NCI-H2227 (cell line): Measurements from ENCODE around the gene CCDC87.
A peak's percentile ranks its signal among the peaks of the same experiment; 100 is the strongest.
"Not testable (repeated sequence)": the region's sequence is repeated elsewhere in the genome, so short reads cannot be mapped to it uniquely, and the experiment has no call there.

Experiments
- DNase-seq: peaks from one replicate; lab custom pipeline; 2025; ENCODE audit not compliant: unreplicated experiment; lab: John Stamatoyannopoulos, UW

The CCDC87 gene, protein sequence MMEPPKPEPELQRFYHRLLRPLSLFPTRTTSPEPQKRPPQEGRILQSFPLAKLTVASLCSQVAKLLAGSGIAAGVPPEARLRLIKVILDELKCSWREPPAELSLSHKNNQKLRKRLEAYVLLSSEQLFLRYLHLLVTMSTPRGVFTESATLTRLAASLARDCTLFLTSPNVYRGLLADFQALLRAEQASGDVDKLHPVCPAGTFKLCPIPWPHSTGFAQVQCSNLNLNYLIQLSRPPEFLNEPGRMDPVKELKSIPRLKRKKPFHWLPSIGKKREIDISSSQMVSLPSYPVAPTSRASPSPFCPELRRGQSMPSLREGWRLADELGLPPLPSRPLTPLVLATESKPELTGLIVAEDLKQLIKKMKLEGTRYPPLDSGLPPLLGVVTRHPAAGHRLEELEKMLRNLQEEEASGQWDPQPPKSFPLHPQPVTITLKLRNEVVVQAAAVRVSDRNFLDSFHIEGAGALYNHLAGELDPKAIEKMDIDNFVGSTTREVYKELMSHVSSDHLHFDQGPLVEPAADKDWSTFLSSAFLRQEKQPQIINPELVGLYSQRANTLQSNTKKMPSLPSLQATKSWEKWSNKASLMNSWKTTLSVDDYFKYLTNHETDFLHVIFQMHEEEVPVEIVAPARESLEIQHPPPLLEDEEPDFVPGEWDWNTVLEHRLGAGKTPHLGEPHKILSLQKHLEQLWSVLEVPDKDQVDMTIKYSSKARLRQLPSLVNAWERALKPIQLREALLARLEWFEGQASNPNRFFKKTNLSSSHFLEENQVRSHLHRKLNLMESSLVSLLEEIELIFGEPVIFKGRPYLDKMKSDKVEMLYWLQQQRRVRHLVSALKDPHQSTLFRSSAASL

DNA sequence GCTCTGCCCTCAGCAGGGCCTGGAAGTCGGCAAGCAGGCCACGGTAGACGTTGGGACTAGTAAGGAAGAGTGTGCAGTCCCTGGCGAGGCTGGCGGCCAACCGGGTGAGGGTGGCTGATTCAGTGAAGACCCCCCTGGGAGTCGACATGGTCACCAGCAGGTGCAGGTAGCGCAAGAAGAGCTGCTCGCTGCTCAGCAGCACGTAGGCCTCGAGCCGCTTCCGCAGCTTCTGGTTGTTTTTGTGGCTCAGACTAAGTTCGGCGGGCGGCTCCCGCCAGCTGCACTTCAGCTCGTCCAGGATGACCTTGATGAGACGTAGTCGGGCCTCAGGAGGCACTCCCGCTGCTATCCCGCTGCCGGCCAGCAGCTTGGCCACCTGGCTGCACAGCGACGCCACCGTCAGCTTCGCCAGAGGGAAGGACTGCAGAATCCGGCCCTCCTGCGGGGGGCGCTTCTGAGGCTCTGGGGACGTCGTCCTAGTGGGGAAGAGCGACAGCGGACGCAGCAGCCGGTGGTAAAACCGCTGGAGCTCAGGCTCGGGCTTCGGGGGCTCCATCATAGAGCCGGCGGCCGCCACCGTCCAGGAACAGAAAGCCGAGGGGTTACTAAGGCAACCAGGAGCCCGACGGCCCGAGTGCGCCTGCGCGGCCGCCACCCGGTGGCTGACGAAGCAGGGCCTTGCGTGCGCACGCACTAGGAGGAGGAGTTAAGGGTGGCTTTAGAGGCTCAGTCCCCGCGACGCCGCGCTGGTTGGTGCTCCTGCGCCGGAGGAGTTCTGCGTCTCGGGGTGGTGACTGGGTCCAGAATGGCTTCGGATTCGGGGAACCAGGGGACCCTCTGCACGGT is at the start of gene CCDC87, which contains the start of gene CCS:
Gene CCDC87 (minus strand): TSS at position 607 of the 846 bp plus-strand sequence. CDS start 48 bp downstream, at position 559.
Gene CCS (plus strand): TSS at position 729 of the 846 bp plus-strand sequence. CDS start 77 bp downstream, at position 806.
- peak; percentile 96 for DNase-seq

- DNase-seq, result no peak
Measured at GRCh38 chr11:66641834-66642233, 49.0 kb upstream of the CCDC87 start.

DNA sequence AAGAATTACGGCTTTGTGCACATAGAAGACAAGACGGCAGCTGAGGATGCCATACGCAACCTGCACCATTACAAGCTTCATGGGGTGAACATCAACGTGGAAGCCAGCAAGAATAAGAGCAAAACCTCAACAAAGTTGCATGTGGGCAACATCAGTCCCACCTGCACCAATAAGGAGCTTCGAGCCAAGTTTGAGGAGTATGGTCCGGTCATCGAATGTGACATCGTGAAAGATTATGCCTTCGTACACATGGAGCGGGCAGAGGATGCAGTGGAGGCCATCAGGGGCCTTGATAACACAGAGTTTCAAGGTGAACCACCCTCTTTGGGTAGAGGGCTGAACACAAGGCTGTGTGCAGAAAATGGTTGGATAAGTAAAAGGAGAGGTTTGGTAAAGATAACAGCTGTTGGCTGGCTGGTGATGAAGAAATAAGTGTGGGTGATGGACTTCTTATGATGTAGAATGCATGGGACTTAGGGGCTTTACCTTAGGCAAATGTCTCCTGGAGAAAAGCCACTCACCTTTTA is 47.0 kb upstream of the CCDC87 start:
- DNase-seq, result not testable (repeated sequence)

DNA sequence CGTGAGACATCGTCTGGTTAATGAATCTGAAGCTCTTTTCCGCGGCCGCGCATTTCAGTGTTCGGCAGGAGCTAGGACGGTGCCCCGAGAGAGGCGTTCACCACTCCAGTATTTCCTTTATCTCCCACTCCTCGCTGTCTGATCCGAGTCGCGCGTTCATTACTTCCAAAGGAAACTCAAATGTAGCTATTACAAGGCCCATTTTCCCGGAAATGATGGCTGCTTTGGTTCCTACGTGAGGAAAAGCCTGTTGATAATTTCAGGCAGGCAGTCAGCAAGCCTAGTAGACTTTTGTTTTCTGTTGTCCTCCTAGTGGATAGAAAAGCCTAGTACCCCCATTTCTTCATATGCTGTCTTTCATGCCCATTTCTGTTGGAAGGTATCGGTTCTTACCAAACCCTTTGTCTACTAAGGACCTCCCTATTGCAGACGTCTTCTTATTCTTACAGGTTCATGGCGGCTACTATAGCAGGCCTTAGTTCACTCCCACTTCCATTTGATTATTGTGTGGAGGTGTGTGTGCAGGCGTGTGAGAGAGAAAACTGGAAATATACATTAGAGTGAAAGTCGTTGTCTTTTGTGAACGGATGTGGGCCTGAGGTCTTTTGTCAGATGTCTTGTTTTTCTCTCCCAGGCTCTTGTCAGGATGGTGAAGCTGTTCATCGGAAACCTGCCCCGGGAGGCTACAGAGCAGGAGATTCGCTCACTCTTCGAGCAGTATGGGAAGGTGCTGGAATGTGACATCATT is 46.4 kb upstream of the CCDC87 start:
- DNase-seq, result peak; percentile 59

DNA sequence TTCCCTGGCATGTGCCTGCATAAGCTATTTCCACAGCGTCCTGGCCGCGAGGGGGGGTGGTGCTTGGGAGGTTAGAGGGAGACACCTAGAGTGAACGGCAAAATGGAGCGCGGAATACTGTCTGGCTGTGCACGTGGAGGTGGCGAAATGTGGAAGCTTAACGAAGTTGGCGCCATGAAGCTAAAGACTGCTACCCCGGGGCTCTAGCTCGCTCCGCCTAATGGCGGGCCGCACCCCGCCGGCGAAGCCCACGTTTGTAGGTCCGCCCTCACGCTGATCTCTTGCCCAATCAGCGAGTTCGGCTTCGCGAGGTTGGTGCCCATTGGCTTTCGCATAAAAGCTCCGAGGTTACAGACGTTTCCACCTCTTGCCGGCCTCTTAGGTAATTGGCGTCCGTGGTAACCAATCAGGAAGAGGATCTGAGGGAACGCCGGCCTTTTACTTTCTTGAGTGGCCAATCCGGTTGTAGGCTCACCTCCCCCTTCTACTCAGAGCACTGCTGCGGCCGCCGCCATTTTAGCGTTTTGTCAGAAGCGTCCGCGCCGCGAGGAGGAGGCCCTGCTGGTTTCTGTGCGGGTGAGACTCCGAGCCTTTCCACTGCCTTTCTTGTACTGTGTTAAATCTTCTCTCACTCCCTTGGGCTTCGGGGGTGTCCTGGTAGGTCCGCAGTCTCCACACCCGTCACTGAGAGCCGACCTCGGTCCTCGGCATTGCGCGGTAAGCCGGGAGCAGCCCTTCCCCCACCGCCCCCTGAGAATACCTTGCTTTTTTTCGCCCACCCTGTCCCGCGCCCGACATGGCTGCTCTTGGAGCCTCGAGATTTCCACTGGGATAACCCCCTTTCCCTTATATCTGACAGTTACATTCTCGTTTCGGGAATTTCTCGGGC is 45.6 kb upstream of the CCDC87 start, which contains the start of gene RBM4:
Gene RBM4 (plus strand): TSS at position 527 of the 889 bp plus-strand sequence. CDS start 1,009 bp downstream, outside the sequence.
- DNase-seq, result peak; percentile 100

GRCh38 chr11:66637557-66638176 is 44.8 kb upstream of the CCDC87 start:
- peak; percentile 51 for DNase-seq

- no peak for DNase-seq
Measured at GRCh38 chr11:66636411-66636810, 43.5 kb upstream of the CCDC87 start.

DNA sequence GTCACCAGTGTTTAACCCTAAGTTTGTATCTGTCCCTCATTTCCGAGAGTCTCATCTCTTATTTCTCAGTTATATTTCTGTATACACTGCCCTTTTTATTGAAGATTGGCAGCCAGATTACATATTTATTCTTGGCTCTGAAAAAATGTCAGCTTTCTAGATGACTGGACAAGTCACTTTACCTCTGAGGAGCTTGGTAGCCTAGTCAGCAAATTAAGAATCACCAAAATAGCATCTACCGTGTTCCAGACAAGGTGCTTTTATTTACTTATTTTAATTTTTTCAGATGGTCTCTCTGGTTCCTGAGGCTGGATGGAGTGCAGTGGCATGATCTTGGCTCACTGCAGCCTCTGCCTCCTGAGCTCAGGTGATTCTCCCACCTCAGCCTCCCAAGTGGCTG is 40.1 kb upstream of the CCDC87 start:
- no peak for DNase-seq

- no peak for DNase-seq
Measured at GRCh38 chr11:66631883-66632282, 39.0 kb upstream of the CCDC87 start.

GRCh38 chr11:66629356-66629755 is 36.5 kb upstream of the CCDC87 start:
- DNase-seq, result no peak

- no peak for DNase-seq
Measured at GRCh38 chr11:66628061-66628603, 35.3 kb upstream of the CCDC87 start.

- no peak for DNase-seq
Measured at GRCh38 chr11:66626926-66627325, 34.1 kb upstream of the CCDC87 start.

GRCh38 chr11:66626382-66626781 is 33.5 kb upstream of the CCDC87 start:
- DNase-seq, result no peak

GRCh38 chr11:66625752-66626149 is 32.9 kb upstream of the CCDC87 start:
- no peak for DNase-seq

- no peak for DNase-seq
Measured at GRCh38 chr11:66625041-66625751, 32.3 kb upstream of the CCDC87 start.

DNA sequence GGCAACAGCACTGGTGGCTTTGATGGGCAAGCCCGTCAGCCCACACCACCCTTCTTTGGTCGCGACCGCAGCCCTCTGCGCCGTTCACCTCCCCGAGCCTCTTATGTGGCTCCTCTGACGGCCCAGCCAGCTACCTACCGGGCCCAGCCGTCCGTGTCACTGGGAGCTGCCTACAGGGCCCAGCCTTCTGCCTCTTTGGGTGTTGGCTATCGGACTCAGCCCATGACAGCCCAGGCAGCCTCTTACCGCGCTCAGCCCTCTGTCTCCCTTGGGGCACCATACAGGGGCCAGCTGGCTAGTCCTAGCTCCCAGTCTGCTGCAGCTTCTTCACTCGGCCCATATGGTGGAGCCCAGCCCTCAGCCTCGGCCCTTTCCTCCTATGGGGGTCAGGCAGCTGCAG is 31.6 kb upstream of the CCDC87 start:
- no peak for DNase-seq

- no peak for DNase-seq
Measured at GRCh38 chr11:66619080-66619554, 26.3 kb upstream of the CCDC87 start.
